OCI-LY7 (cell line): ENCODE data around the gene DSC1. TPM values are rescaled to one million over a fixed set of nuclear protein-coding genes. Genes with fewer than 3 reads are reported as not detected.

Source experiments
- BruUV-seq: library from RNA; stranded (reverse); fragments of 400-500 nt; replicated peaks from 2 replicates; lab custom pipeline; 2021; lab: Mats Ljungman, UMichigan
- CTCF ChIA-PET: fragments of 300-600 bp; sonication (Branson Sonifier 250); formaldehyde crosslinking; loops from one replicate; lab custom pipeline; 2022; ENCODE audit warnings: antibody characterized with exemption; ENCODE audit not compliant: unreplicated experiment; lab: Charles Lee
- POLR2A ChIA-PET: fragments of 300-600 bp; sonication (Branson Sonifier 250); formaldehyde crosslinking; loops from one replicate; lab custom pipeline; 2022; ENCODE audit warnings: antibody characterized with exemption; lab: Charles Lee
- DNase-seq: peaks from one replicate; pipeline ENCODE4 v3.0.0-alpha.2; 2015; ENCODE audit warnings: low spot score
- H2AFZ ChIP-seq: fragments of 200-600 bp; sonication (generic), shearing (Covaris generic); 2 replicates; pipeline ENCODE4 v1.6.1; 2014; ENCODE audit warnings: mild to moderate bottlenecking, antibody characterized with exemption, low read length, moderate library complexity
- H3K27ac ChIP-seq: fragments of 200-600 bp; sonication (generic); 2 replicates; pipeline ENCODE4 v1.5.1; 2014; ENCODE audit warnings: mixed run types, low read depth, mild to moderate bottlenecking, moderate library complexity, low read length, inconsistent platforms; ENCODE audit not compliant: poor library complexity, severe bottlenecking
- H3K36me3 ChIP-seq: fragments of 200-600 bp; sonication (generic); 2 replicates; pipeline ENCODE4 v1.6.1; 2014; ENCODE audit warnings: mild to moderate bottlenecking, antibody characterized with exemption, low read length, moderate library complexity, mixed read lengths; ENCODE audit not compliant: insufficient read depth
- H3K4me1 ChIP-seq: fragments of 200-600 bp; sonication (generic); 2 replicates; pipeline ENCODE4 v1.5.1; 2014; ENCODE audit warnings: mild to moderate bottlenecking, low read length; ENCODE audit not compliant: insufficient read depth, poor library complexity, severe bottlenecking
- H3K4me2 ChIP-seq: fragments of 200-600 bp; sonication (generic); 2 replicates; pipeline ENCODE4 v1.6.1; 2014; ENCODE audit warnings: mild to moderate bottlenecking, low read length
- H3K4me3 ChIP-seq: fragments of 200-600 bp; sonication (generic); 2 replicates; pipeline ENCODE4 v1.5.1; 2014; ENCODE audit warnings: mild to moderate bottlenecking, low read depth, low read length; ENCODE audit not compliant: poor library complexity, severe bottlenecking
- H3K79me2 ChIP-seq: fragments of 200-600 bp; sonication (generic); 2 replicates; pipeline ENCODE4 v1.6.1; 2016; ENCODE audit warnings: low read depth, mild to moderate bottlenecking, low read length, moderate library complexity, mixed read lengths; ENCODE audit not compliant: insufficient read depth
- H3K9me2 ChIP-seq: fragments of 200-600 bp; sonication (generic); 2 replicates; pipeline ENCODE4 v1.6.1; 2016; ENCODE audit warnings: mild to moderate bottlenecking, low read length, mixed read lengths; ENCODE audit not compliant: insufficient read depth
- H3K9me3 ChIP-seq: fragments of 200-600 bp; sonication (generic); 2 replicates; pipeline ENCODE4 v1.6.1; 2014; ENCODE audit warnings: mild to moderate bottlenecking, mixed run types, low read length, mixed read lengths
- H4K20me1 ChIP-seq: fragments of 200-600 bp; sonication (generic); 2 replicates; pipeline ENCODE4 v1.6.1; 2014; ENCODE audit warnings: mild to moderate bottlenecking, antibody characterized with exemption, low read length, moderate library complexity, mixed read lengths; ENCODE audit not compliant: insufficient read depth
- CTCF ChIP-seq: fragments of 200-600 bp; sonication (generic); conservative IDR thresholded peaks from 2 replicates; pipeline ENCODE4 v1.5.1; 2014; ENCODE audit warnings: mild to moderate bottlenecking, antibody characterized with exemption, low read length, moderate library complexity, mixed read lengths
- EZH2phosphoT487 ChIP-seq: fragments of 200-600 bp; sonication (generic); IDR thresholded peaks from 2 replicates; pipeline ENCODE4 v1.6.1; 2018; ENCODE audit warnings: low read depth, borderline replicate concordance, mild to moderate bottlenecking, mixed run types, antibody characterized with exemption, low read length, moderate library complexity, mixed read lengths
- intact Hi-C: fragments of 100-400 bp; cut with micrococcal nuclease; formaldehyde crosslinking; loops from one replicate; pipeline ENCODE4 v1.10.0; 2022; ENCODE audit not compliant: unreplicated experiment
- total RNA-seq, 2 experiments: library from RNA; depleted of rRNA in 1 of 2; stranded (reverse); fragments of >200 nt in 1 of 2; shearing (Covaris generic) in 1 of 2; gene quantifications; 2 replicates each; pipeline ENCODE4 v1.2.3, GENCODE V29; 2014 to 2022

DSC1 gene
- total RNA-seq, 2 experiments from 2014 or later = not detected

- Histone ChIP-seq H3K9me2 (no peaks in the 10 kb centered on the region), H3K36me3 (no peaks in the 10 kb centered on the region), H3K4me2 (no peak overlapping the region), H3K79me2 (no peaks in the 10 kb centered on the region), H2AFZ (no peak overlapping the region), H3K27ac (no peak overlapping the region), H4K20me1 (no peaks in the 10 kb centered on the region), H3K9me3 (no peaks in the 10 kb centered on the region), H3K4me1 (no peaks in the 10 kb centered on the region), H3K4me3 (no peak overlapping the region)
- TF ChIP-seq EZH2phosphoT487 (no peak), CTCF (no peak)
- POLR2A ChIA-PET = no interaction called here
- intact Hi-C loops = no loop called here
- no TSS peak for BruUV-seq
- CTCF ChIA-PET = no interaction called here
- no peak for DNase-seq
These were observed 71.3 kb downstream of the DSC1 start for GRCh38 chr18:31091350-31091749.

GRCh38 chr18:31088532-31088931, 74.1 kb downstream of the DSC1 start:
- Histone ChIP-seq H2AFZ (no peak overlapping the region), H4K20me1 (no peaks in the 10 kb centered on the region), H3K36me3 (no peaks in the 10 kb centered on the region), H3K4me2 (no peak overlapping the region), H3K9me3 (no peaks in the 10 kb centered on the region), H3K4me3 (no peak overlapping the region), H3K79me2 (no peaks in the 10 kb centered on the region), H3K27ac (no peak overlapping the region), H3K9me2 (no peaks in the 10 kb centered on the region), H3K4me1 (no peaks in the 10 kb centered on the region)
- DNase-seq = no peak
- ChIA-PET POLR2A (no interaction called here), CTCF (no interaction called here)
- intact Hi-C loops = no loop called here
- no peak for TF ChIP-seq EZH2phosphoT487
- TF ChIP-seq CTCF = no peak
- BruUV-seq = no TSS peak

GRCh38 chr18:31079973-31080372, 82.7 kb downstream of the DSC1 start:
- intact Hi-C loops = no loop called here
- no peak for DNase-seq
- BruUV-seq = no TSS peak

More at GRCh38 chr18:31079973-31080372, 82.7 kb downstream of the DSC1 start:
- no peaks in the 10 kb centered on the region for H3K9me3 ChIP-seq
- no peak overlapping the region for H3K4me3 ChIP-seq
- no peaks in the 10 kb centered on the region for H3K36me3 ChIP-seq
- H3K4me1 ChIP-seq = no peaks in the 10 kb centered on the region
- no peak overlapping the region for H3K27ac ChIP-seq
- ChIA-PET CTCF (no interaction called here), POLR2A (no interaction called here)
- H3K79me2 ChIP-seq = no peaks in the 10 kb centered on the region
- no peaks in the 10 kb centered on the region for H4K20me1 ChIP-seq
- no peak overlapping the region for H2AFZ ChIP-seq
- TF ChIP-seq EZH2phosphoT487 (no peak), CTCF (no peak)
- H3K9me2 ChIP-seq = no peaks in the 10 kb centered on the region
- no peak overlapping the region for H3K4me2 ChIP-seq

Other genes starting within 250 kb of the DSC1 start
- not detected in 2 replicates for gene DSC3, start 120.1 kb downstream of the DSC1 start, total RNA-seq (2014; rRNA removed; shearing (Covaris generic))
- not detected in 2 replicates for gene DSC3, start 120.1 kb downstream of the DSC1 start, total RNA-seq (2022)
- gene DSC2, start 60.4 kb downstream of the DSC1 start, total RNA-seq (2014; rRNA removed; shearing (Covaris generic)) = not detected in 2 replicates
- gene DSC2, start 60.4 kb downstream of the DSC1 start, total RNA-seq (2022) = not detected in 2 replicates
- gene DSG1, start 155.3 kb upstream of the DSC1 start, total RNA-seq (2014; rRNA removed; shearing (Covaris generic)) = not detected in 2 replicates
- gene DSG1, start 155.3 kb upstream of the DSC1 start, total RNA-seq (2022) = not detected in 2 replicates
- not detected in 2 replicates for gene DSG4, start 213.9 kb upstream of the DSC1 start, total RNA-seq (2014; rRNA removed; shearing (Covaris generic))
- gene DSG4, start 213.9 kb upstream of the DSC1 start, total RNA-seq (2022) = not detected in 2 replicates